ENCODE results near the gene ACTR1A. TPM values are rescaled to one million over a fixed set of nuclear protein-coding genes. Genes with fewer than 3 reads are reported as not detected.
"Not testable (repeated sequence)": the region's sequence is repeated elsewhere in the genome, so short reads cannot be mapped to it uniquely, and the experiment has no call there.

ACTR1A gene
- polyA plus RNA-seq, 4 donors, result 42.1 to 68.1 (median 67.2) TPM

DNA sequence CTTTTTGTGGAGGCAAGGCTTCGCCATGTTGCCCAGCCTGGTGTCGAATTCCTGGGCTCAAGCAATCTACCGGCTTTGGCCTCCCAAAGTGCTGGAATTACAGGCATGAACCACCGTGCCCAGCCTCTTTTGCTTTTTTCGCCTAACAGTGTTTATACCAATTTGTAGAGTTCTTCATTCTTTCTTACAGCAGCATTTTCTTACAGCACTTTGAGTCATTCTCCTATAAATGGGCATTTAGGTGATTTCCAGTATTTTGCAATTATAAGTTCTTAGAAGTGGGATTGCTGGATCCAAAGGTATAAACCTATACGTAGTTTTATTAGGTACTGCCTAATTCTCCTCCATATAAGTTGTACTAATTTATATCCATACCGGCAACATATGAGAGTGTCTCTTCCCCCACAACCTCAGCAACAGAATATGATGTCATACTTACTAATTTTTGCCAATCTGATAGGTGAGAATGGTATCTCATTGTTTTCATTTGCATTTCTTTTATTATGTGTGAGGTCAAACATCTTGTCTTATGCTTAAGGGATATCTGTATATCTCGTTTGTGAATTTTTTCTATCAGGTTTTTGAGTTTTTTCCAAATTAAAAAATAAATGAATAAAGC, 40.4 kb upstream of the ACTR1A start:
- Histone ChIP-seq H3K36me3 (ENCODE audit: control insufficient read depth in 3 of 3, insufficient read depth in 2 of 3, low read depth in 1 of 3, low read length in 3 of 3) (peaks cover 0 to 4% (median 0%) of the 10 kb centered on the region in 3 donors), H3K27ac (ENCODE audit: low read depth in 1 of 3, low read length in 2 of 3) (no peak overlapping the region), H3K4me3 (ENCODE audit: low read depth in 1 of 3, low read length in 3 of 3) (no peak overlapping the region), H3K4me1 (ENCODE audit: control insufficient read depth in 3 of 3, insufficient read depth in 2 of 3, low read depth in 1 of 3, low read length in 2 of 3) (peaks cover 0 to 4% (median 0%) of the 10 kb centered on the region in 3 donors), H3K9me3 (ENCODE audit: control insufficient read depth in 2 of 2, insufficient read depth in 1 of 2, low read depth in 1 of 2, low read length in 1 of 2) (no peaks in the 10 kb centered on the region), H3K27me3 (ENCODE audit: control insufficient read depth in 3 of 3, insufficient read depth in 3 of 3, low read length in 3 of 3) (no peaks in the 10 kb centered on the region)
- 82 to 90% (median 83%) methylated on average over 8 of the region's 8 CpGs for WGBS, 3 donors
- DNase-seq (no peak), FAIRE-seq (no peak)

DNA sequence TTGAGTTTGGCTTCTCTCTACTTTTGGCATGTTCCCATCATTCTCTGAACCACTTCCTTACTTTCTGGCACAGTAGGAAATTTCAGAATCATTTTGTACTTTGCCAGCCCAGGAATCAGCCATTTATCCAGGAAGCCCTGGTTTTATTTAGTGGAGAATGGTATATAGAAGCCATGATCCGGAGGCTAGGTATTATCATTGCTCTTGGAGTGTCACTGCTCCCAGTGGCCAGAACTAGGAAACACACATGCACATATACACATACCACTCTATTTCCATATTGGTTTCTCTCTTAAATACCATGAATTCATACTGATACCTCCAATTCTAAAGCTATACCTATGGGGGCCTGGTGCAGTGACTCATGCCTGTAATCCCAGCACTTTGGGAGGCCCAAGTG, 37.5 kb upstream of the ACTR1A start:
- peaks cover 0 to 2% (median 0%) of the 10 kb centered on the region in 3 donors for H3K36me3 ChIP-seq (ENCODE audit: control insufficient read depth in 3 of 3, insufficient read depth in 2 of 3, low read depth in 1 of 3, low read length in 3 of 3)
- H3K4me3 ChIP-seq (ENCODE audit: low read depth in 1 of 3, low read length in 3 of 3), result no peak overlapping the region
- H3K4me1 ChIP-seq (ENCODE audit: control insufficient read depth in 3 of 3, insufficient read depth in 2 of 3, low read depth in 1 of 3, low read length in 2 of 3), result peaks cover 0 to 5% (median 0%) of the 10 kb centered on the region in 3 donors
- peak in 1 of 2 donors; percentile 9 for DNase-seq
- no peaks in the 10 kb centered on the region for H3K9me3 ChIP-seq (ENCODE audit: control insufficient read depth in 2 of 2, insufficient read depth in 1 of 2, low read depth in 1 of 2, low read length in 1 of 2)
- H3K27ac ChIP-seq (ENCODE audit: low read depth in 1 of 3, low read length in 2 of 3), result no peak overlapping the region
- FAIRE-seq, result no peak
- 85 to 93% (median 89%) methylated on average over 1 of the region's 1 CpG for WGBS, 3 donors
- H3K27me3 ChIP-seq (ENCODE audit: control insufficient read depth in 3 of 3, insufficient read depth in 3 of 3, low read length in 3 of 3), result no peaks in the 10 kb centered on the region

DNA sequence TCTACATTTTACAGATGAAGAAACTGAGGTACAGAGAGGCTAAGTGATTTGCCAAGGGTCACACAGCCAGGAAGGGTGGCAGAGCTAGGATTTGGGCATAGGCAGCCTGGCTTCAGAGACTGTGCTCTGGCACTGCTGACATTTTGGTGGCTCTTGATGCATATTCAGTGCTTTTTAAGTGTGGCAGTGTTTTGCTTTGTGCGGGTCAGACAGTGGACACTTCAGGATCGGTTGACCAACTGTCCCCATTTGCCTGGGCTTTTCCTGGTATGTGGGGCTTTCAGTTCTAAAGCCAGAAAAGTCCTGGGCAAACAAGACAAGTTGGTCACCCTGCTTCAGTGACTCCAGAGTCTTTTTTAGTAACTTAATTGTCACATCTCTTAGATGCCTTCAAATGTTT, 36.3 kb upstream of the ACTR1A start:
- 81 to 92% (median 88%) methylated on average over 2 of the region's 2 CpGs for WGBS, 3 donors
- no peak for FAIRE-seq
- peaks cover 0 to 11% (median 0%) of the 10 kb centered on the region in 3 donors for H3K36me3 ChIP-seq (ENCODE audit: control insufficient read depth in 3 of 3, insufficient read depth in 2 of 3, low read depth in 1 of 3, low read length in 3 of 3)
- H3K4me1 ChIP-seq (ENCODE audit: control insufficient read depth in 3 of 3, insufficient read depth in 2 of 3, low read depth in 1 of 3, low read length in 2 of 3), result peaks cover 0 to 5% (median 0%) of the 10 kb centered on the region in 3 donors
- no peak for DNase-seq
- no peaks in the 10 kb centered on the region for H3K9me3 ChIP-seq (ENCODE audit: control insufficient read depth in 2 of 2, insufficient read depth in 1 of 2, low read depth in 1 of 2, low read length in 1 of 2)
- no peak overlapping the region for H3K27ac ChIP-seq (ENCODE audit: low read depth in 1 of 3, low read length in 2 of 3)
- H3K4me3 ChIP-seq (ENCODE audit: low read depth in 1 of 3, low read length in 3 of 3), result no peak overlapping the region
- H3K27me3 ChIP-seq (ENCODE audit: control insufficient read depth in 3 of 3, insufficient read depth in 3 of 3, low read length in 3 of 3), result no peaks in the 10 kb centered on the region

DNA sequence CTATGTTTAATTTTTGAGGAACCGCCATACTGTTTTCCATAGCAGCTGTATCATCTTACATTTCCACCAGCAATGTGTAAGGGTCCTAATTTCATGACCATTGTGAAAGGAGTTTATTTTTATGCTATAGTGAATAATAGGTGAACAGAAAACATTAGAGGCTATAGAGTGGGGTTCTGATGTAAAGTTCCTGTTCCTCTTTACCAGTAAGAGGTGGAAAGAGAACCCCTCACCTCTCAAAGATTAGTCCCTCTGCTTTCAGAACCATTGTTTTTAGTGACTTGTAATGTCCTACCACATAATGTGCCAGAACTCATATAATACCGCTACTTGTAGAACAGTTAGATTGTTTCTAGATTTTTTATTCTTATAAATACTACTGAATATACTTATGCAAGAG, 35.4 kb upstream of the ACTR1A start:
- Histone ChIP-seq H3K27me3 (ENCODE audit: control insufficient read depth in 3 of 3, insufficient read depth in 3 of 3, low read length in 3 of 3) (no peaks in the 10 kb centered on the region), H3K9me3 (ENCODE audit: control insufficient read depth in 2 of 2, insufficient read depth in 1 of 2, low read depth in 1 of 2, low read length in 1 of 2) (no peaks in the 10 kb centered on the region), H3K36me3 (ENCODE audit: control insufficient read depth in 3 of 3, insufficient read depth in 2 of 3, low read depth in 1 of 3, low read length in 3 of 3) (peaks cover 0 to 11% (median 0%) of the 10 kb centered on the region in 3 donors), H3K27ac (ENCODE audit: low read depth in 1 of 3, low read length in 2 of 3) (no peak overlapping the region), H3K4me1 (ENCODE audit: control insufficient read depth in 3 of 3, insufficient read depth in 2 of 3, low read depth in 1 of 3, low read length in 2 of 3) (peaks cover 0 to 5% (median 0%) of the 10 kb centered on the region in 3 donors), H3K4me3 (ENCODE audit: low read depth in 1 of 3, low read length in 3 of 3) (no peak overlapping the region)
- DNase-seq (no peak), FAIRE-seq (no peak)
- 99 to 100% (median 100%) methylated on average over 2 of the region's 2 CpGs for WGBS, 3 donors

DNA sequence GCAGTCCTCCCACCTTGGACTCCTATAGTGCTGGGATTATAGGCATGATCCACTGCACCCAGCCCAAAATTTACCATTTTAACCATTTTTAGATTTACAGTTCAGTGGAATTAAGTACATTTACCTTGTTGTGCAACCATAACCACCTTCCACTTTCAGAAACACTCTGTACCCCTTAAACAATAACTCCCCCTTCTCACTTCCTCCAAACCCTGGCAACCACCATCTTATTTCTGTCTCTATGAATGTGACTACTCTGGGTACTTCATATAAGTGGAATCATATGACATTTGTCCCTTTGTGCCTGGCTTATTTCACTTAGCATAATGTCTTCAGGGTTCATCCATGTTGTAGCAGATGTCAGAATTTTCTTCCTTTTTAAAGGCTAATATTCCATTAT, 34.9 kb upstream of the ACTR1A start:
- peaks cover 0 to 5% (median 0%) of the 10 kb centered on the region in 3 donors for H3K4me1 ChIP-seq (ENCODE audit: control insufficient read depth in 3 of 3, insufficient read depth in 2 of 3, low read depth in 1 of 3, low read length in 2 of 3)
- DNase-seq (no peak), FAIRE-seq (no peak)
- H3K4me3 ChIP-seq (ENCODE audit: low read depth in 1 of 3, low read length in 3 of 3), result no peak overlapping the region
- peaks cover 0 to 15% (median 0%) of the 10 kb centered on the region in 3 donors for H3K36me3 ChIP-seq (ENCODE audit: control insufficient read depth in 3 of 3, insufficient read depth in 2 of 3, low read depth in 1 of 3, low read length in 3 of 3)
- no peaks in the 10 kb centered on the region for H3K9me3 ChIP-seq (ENCODE audit: control insufficient read depth in 2 of 2, insufficient read depth in 1 of 2, low read depth in 1 of 2, low read length in 1 of 2)
- H3K27ac ChIP-seq (ENCODE audit: low read depth in 1 of 3, low read length in 2 of 3), result no peak overlapping the region
- no peaks in the 10 kb centered on the region for H3K27me3 ChIP-seq (ENCODE audit: control insufficient read depth in 3 of 3, insufficient read depth in 3 of 3, low read length in 3 of 3)

DNA sequence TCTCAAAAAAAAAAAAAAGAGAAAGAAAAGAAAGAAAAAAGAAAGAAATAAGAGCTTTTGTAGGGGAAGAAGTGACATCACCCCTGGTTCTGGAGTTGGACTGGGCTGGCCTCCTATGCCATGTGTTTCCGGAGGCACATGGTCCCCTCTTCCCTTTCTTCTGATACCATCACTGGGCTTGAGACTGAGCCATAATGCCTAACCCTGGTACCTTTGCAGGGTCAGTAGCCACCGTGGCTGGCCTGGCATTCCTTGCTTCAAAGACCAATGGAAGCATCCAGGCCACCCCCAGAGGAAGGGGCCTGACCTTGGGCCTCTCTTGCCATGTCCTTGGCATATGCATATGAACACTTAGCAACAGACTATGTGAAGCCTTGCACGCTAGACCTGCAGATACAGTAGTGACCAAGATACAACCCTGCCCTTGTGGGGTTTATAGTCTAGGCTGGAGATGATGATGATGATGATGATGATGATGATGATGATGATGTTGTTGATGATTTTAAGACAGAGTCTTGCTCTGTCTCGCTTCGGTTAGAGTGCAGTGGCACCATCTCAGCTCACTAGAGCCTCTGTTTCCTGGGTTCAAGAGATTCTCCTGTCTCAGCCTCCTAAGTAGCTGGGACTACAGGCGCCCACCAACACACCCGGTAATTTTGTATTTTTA, 33.1 kb upstream of the ACTR1A start:
- Histone ChIP-seq H3K4me1 (ENCODE audit: control insufficient read depth in 3 of 3, insufficient read depth in 2 of 3, low read depth in 1 of 3, low read length in 2 of 3) (peaks cover 0 to 5% (median 0%) of the 10 kb centered on the region in 3 donors), H3K9me3 (ENCODE audit: control insufficient read depth in 2 of 2, insufficient read depth in 1 of 2, low read depth in 1 of 2, low read length in 1 of 2) (no peaks in the 10 kb centered on the region), H3K36me3 (ENCODE audit: control insufficient read depth in 3 of 3, insufficient read depth in 2 of 3, low read depth in 1 of 3, low read length in 3 of 3) (peaks cover 0 to 19% (median 0%) of the 10 kb centered on the region in 3 donors), H3K4me3 (ENCODE audit: low read depth in 1 of 3, low read length in 3 of 3) (no peak overlapping the region), H3K27ac (ENCODE audit: low read depth in 1 of 3, low read length in 2 of 3) (no peak overlapping the region), H3K27me3 (ENCODE audit: control insufficient read depth in 3 of 3, insufficient read depth in 3 of 3, low read length in 3 of 3) (no peaks in the 10 kb centered on the region)
- DNase-seq, result no peak
- WGBS, 3 donors, result 96 to 99% (median 96%) methylated on average over 7 of the region's 7 CpGs
- no peak for FAIRE-seq

DNA sequence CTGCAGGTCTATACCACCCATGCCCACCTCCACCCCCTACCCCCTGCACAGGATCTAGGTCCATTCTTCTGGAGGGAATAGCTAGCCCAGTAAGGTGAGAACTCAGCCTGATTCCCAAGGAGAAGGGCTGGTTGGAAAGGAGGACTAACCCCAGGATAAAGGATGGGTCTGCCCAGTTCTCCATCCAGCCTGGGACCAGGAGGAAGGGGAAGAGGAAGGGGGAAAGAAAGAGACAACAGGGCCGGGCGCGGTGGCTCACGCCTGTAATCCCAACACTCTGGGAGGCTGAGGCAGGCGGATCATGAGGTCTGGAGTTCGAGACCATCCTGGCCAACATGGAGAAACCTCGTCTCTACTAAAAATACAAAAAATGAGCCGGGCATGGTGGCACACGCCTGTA, 32.5 kb upstream of the ACTR1A start:
- H3K4me3 ChIP-seq (ENCODE audit: low read depth in 1 of 3, low read length in 3 of 3); DNase-seq; FAIRE-seq; H3K4me1 ChIP-seq (ENCODE audit: control insufficient read depth in 3 of 3, insufficient read depth in 2 of 3, low read depth in 1 of 3, low read length in 2 of 3); H3K27ac ChIP-seq (ENCODE audit: low read depth in 1 of 3, low read length in 2 of 3); H3K27me3 ChIP-seq (ENCODE audit: control insufficient read depth in 3 of 3, insufficient read depth in 3 of 3, low read length in 3 of 3); H3K9me3 ChIP-seq (ENCODE audit: control insufficient read depth in 2 of 2, insufficient read depth in 1 of 2, low read depth in 1 of 2, low read length in 1 of 2): not testable (repeated sequence)
- WGBS, 3 donors, result 96 to 97% (median 97%) methylated on average over 9 of the region's 9 CpGs
- peaks cover 0 to 22% (median 0%) of the 10 kb centered on the region in 3 donors for H3K36me3 ChIP-seq (ENCODE audit: control insufficient read depth in 3 of 3, insufficient read depth in 2 of 3, low read depth in 1 of 3, low read length in 3 of 3)

DNA sequence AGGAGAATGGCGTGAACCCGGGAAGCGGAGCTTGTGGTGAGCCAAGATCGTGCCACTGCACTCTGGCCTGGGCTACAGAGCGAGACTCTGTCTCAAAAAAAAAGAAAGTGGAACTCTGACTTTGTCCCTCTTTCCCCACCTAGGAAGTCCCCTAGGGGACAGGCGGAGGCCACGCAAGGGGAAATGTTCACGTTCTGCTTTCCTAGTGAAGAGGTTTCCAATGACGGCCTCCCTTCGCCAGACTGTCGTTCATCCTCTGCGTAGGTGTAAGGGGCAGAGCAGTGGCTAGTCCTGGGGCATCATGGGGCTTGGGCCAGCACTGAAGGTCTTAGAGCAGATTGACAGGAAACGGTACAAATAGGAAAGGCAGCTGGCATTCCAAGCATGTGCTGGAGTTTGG, 31.8 kb upstream of the ACTR1A start:
- H3K27ac ChIP-seq (ENCODE audit: low read depth in 1 of 3, low read length in 2 of 3), result no peak overlapping the region
- FAIRE-seq (no peak), DNase-seq (no peak)
- peaks cover 0 to 2% (median 0%) of the 10 kb centered on the region in 3 donors for H3K4me1 ChIP-seq (ENCODE audit: control insufficient read depth in 3 of 3, insufficient read depth in 2 of 3, low read depth in 1 of 3, low read length in 2 of 3)
- 90 to 97% (median 91%) methylated on average over 13 of the region's 13 CpGs for WGBS, 3 donors
- H3K9me3 ChIP-seq (ENCODE audit: control insufficient read depth in 2 of 2, insufficient read depth in 1 of 2, low read depth in 1 of 2, low read length in 1 of 2), result no peaks in the 10 kb centered on the region
- H3K27me3 ChIP-seq (ENCODE audit: control insufficient read depth in 3 of 3, insufficient read depth in 3 of 3, low read length in 3 of 3), result no peaks in the 10 kb centered on the region
- H3K36me3 ChIP-seq (ENCODE audit: control insufficient read depth in 3 of 3, insufficient read depth in 2 of 3, low read depth in 1 of 3, low read length in 3 of 3), result peaks cover 0 to 28% (median 0%) of the 10 kb centered on the region in 3 donors
- H3K4me3 ChIP-seq (ENCODE audit: low read depth in 1 of 3, low read length in 3 of 3), result no peak overlapping the region

Measured in small intestine (tissue), 7 donors.